HepG2 (cell line): Measurements from ENCODE around the gene CBLB. TPM values are rescaled to one million over a fixed set of nuclear protein-coding genes. Genes with fewer than 3 reads are reported as not detected.

ENCODE experiments used
- ARID3A ChIP-seq: IDR thresholded peaks from 2 replicates; pipeline ENCODE4 v1.6.1; 2012; ENCODE audit warnings: low read depth, low read length, improper control_type of control experiment
- ATF6 ChIP-seq: sonication (generic); formaldehyde crosslinking; conservative IDR thresholded peaks from 2 replicates; pipeline ENCODE4 v1.4.0; 2020; ENCODE audit warnings: missing genetic modification reagents
- CTCF ChIP-seq: sonication (generic); formaldehyde crosslinking; IDR thresholded peaks from 2 replicates; pipeline ENCODE4 v1.5.0; 2020; ENCODE audit warnings: mild to moderate bottlenecking, missing genetic modification reagents, moderate library complexity
- IRF1 ChIP-seq: sonication (generic); formaldehyde crosslinking; IDR thresholded peaks from 2 replicates; pipeline ENCODE4 v1.4.0; 2020; ENCODE audit warnings: low read depth, mild to moderate bottlenecking, missing genetic modification reagents
- JARID2 ChIP-seq: sonication (generic); formaldehyde crosslinking; IDR thresholded peaks from 2 replicates; pipeline ENCODE4 v1.8.1; 2023; ENCODE audit warnings: missing genetic modification reagents, inconsistent platforms; ENCODE audit not compliant: insufficient replicate concordance
- MXD3 ChIP-seq: IDR thresholded peaks from 2 replicates; pipeline ENCODE4 v1.6.1; 2016; ENCODE audit warnings: mild to moderate bottlenecking, missing biosample characterization, missing genetic modification reagents
- NFE2 ChIP-seq: sonication (generic); formaldehyde crosslinking; IDR thresholded peaks from 2 replicates; pipeline ENCODE4 v1.4.0; 2020; ENCODE audit warnings: missing genetic modification reagents
- POLR2A ChIP-seq, 2 experiments: IDR thresholded peaks; 2 replicates each; pipeline ENCODE4 v1.6.1; 2011; ENCODE audit warnings: low read depth in 2 of 2, low read length in 2 of 2, mild to moderate bottlenecking in 1 of 2, moderate library complexity in 1 of 2; ENCODE audit not compliant: insufficient read depth in 1 of 2
- RAD21 ChIP-seq: fragments of 450-650 bp; formaldehyde crosslinking; IDR thresholded peaks from 2 replicates; pipeline ENCODE4 v1.5.0; 2020; ENCODE audit warnings: mild to moderate bottlenecking
- RFX5 ChIP-seq: IDR thresholded peaks from 2 replicates; pipeline ENCODE4 v1.6.1; 2011; ENCODE audit warnings: low read depth, low read length, improper control_type of control experiment
- SETDB1 ChIP-seq: sonication (generic); formaldehyde crosslinking; IDR thresholded peaks from 2 replicates; pipeline ENCODE4 v1.5.1; 2020; ENCODE audit warnings: missing genetic modification reagents, mild to moderate bottlenecking, borderline replicate concordance
- SNAPC2 ChIP-seq: sonication (generic); formaldehyde crosslinking; IDR thresholded peaks from 2 replicates; pipeline ENCODE4 v1.8.1; 2022; ENCODE audit warnings: mild to moderate bottlenecking, missing genetic modification reagents
- ZBED4 ChIP-seq: sonication (generic); formaldehyde crosslinking; IDR thresholded peaks from 2 replicates; pipeline ENCODE4 v1.4.0; 2020; ENCODE audit warnings: missing genetic modification reagents, borderline replicate concordance
- ZKSCAN8 ChIP-seq: IDR thresholded peaks from 2 replicates; pipeline ENCODE4 v1.6.1; 2016; ENCODE audit warnings: borderline replicate concordance, missing genetic modification reagents, missing compliant biosample characterization
- ZNF205 ChIP-seq: IDR thresholded peaks from 2 replicates; pipeline ENCODE4 v1.6.1; 2018; ENCODE audit warnings: missing biosample characterization, missing genetic modification reagents
- ZNF207 ChIP-seq: fragments of 450-650 bp; IDR thresholded peaks from 2 replicates; pipeline ENCODE4 v1.6.1; 2016; ENCODE audit warnings: antibody characterized with exemption, borderline replicate concordance
- ZNF326 ChIP-seq: sonication (generic); formaldehyde crosslinking; IDR thresholded peaks from 2 replicates; pipeline ENCODE4 v1.4.0; 2020; ENCODE audit warnings: missing genetic modification reagents, borderline replicate concordance
- ZNF496 ChIP-seq: sonication (generic); formaldehyde crosslinking; IDR thresholded peaks from 2 replicates; pipeline ENCODE4 v1.8.1; 2023; ENCODE audit warnings: mild to moderate bottlenecking, moderate library complexity, missing genetic modification reagents; ENCODE audit not compliant: insufficient replicate concordance
- polyA plus RNA-seq, 8 experiments: library from polyadenylated mRNA; depleted of rRNA in 3 of 8; stranded (reverse) in 7 of 8; unstranded in 1 of 8; fragments of >200 nt; fragmentation: Illumina TruSeq in 4 of 8; extraction: Trizol in 4 of 8; gene quantifications; 2 replicates each; pipeline versions ENCODE4 v1.2.1 to v1.2.3, GENCODE V29; 2011 to 2016; ENCODE audit warnings: low read depth in 4 of 8, missing spikeins in 1 of 8, mixed read lengths in 1 of 8; ENCODE audit not compliant: insufficient read depth in 1 of 8
- total RNA-seq, 5 experiments: library from RNA; depleted of rRNA; stranded (reverse); fragments of >200 nt; fragmentation: Illumina TruSeq; extraction: Trizol; gene quantifications; 2 replicates each; pipeline ENCODE4 v1.2.3, GENCODE V29; 2016; ENCODE audit warnings: low read depth in 1 of 5

Gene CBLB
- total and polyA plus RNA-seq, 2 of the 13 experiments (the other 11 are each of a cell fraction or from before 2014, with no cell fraction given) = 9.8 to 16.4 TPM

- no peak for TF ChIP-seq CTCF (CRISPR knock-in tag)
- TF ChIP-seq ZNF205 (CRISPR knock-in tag) = no peak
- TF ChIP-seq SNAPC2 (CRISPR knock-in tag) = no peak
- TF ChIP-seq ZNF326 = no peak
- no peak for TF ChIP-seq SETDB1 (CRISPR knock-in tag)
- TF ChIP-seq ZKSCAN8 (CRISPR knock-in tag) = no peak
- TF ChIP-seq POLR2A (IDR thresholded peaks at IDR 0.05; ENCODE audit: insufficient read depth in 1 of 2, low read depth in 2 of 2, low read length in 2 of 2) = no peak
- TF ChIP-seq ARID3A = no peak
- no peak for TF ChIP-seq MXD3 (CRISPR knock-in tag)
- TF ChIP-seq ZNF496 (CRISPR knock-in tag) = no peak
- TF ChIP-seq ATF6 (CRISPR knock-in tag) = no peak
- TF ChIP-seq ZNF207 = no peak
- TF ChIP-seq JARID2 (CRISPR knock-in tag) = no peak
- no peak for TF ChIP-seq IRF1 (CRISPR knock-in tag)
- TF ChIP-seq RFX5 = no peak
- no peak for TF ChIP-seq ZBED4 (CRISPR knock-in tag)
- no peak for TF ChIP-seq RAD21 (CRISPR knock-in tag)
- no peak for TF ChIP-seq NFE2 (CRISPR knock-in tag)
These were observed 1.9 kb downstream of the CBLB start (continued) for GRCh38 chr3:105866656-105867653.
